Fibroblast of lung (primary cell): ENCODE measurements around the gene OLFM3. TPM values are rescaled to one million over a fixed set of nuclear protein-coding genes. Genes with fewer than 3 reads are reported as not detected.

Experiments
- DNase-seq, 2 donors: peaks; one replicate each; pipeline versions ENCODE4 v3.0.0 to v3.0.0-alpha.2; 2010; ENCODE audit warnings: low read depth in 2 of 2
- H2AFZ ChIP-seq: 2 replicates; pipeline ENCODE4 v1.5.1; 2012; ENCODE audit warnings: low read length, control low read depth, inconsistent platforms
- H3K27ac ChIP-seq: 2 replicates; pipeline ENCODE4 v1.5.1; 2011; ENCODE audit warnings: low read length, control low read depth; ENCODE audit not compliant: insufficient read depth
- H3K27me3 ChIP-seq: 2 replicates; pipeline ENCODE4 v1.5.1; 2011; ENCODE audit warnings: mild to moderate bottlenecking, low read length; ENCODE audit not compliant: control insufficient read depth, insufficient read depth
- H3K36me3 ChIP-seq: 2 replicates; pipeline ENCODE4 v1.5.1; 2011; ENCODE audit warnings: low read length; ENCODE audit not compliant: control insufficient read depth, insufficient read depth
- H3K4me1 ChIP-seq: 2 replicates; pipeline ENCODE4 v1.5.1; 2011; ENCODE audit warnings: low read length; ENCODE audit not compliant: control insufficient read depth, insufficient read depth; ENCODE audit errors: extremely low read depth
- H3K4me2 ChIP-seq: 2 replicates; pipeline ENCODE4 v1.5.1; 2011; ENCODE audit warnings: low read length, control low read depth; ENCODE audit not compliant: insufficient read depth; ENCODE audit errors: extremely low read depth
- H3K4me3 ChIP-seq, 4 experiments: fragments of 200-600 bp in 1 of 4; sonication (generic) in 1 of 4; replicated peaks in 1 of 4; 2 replicates each; pipeline ENCODE4 v1.5.1; 2011 to 2016; ENCODE audit warnings: low read length in 4 of 4, low read depth in 3 of 4, mild to moderate bottlenecking in 3 of 4, control low read depth in 2 of 4, inconsistent platforms in 1 of 4, mixed read lengths in 1 of 4; ENCODE audit not compliant: insufficient read depth in 1 of 4; ENCODE audit errors: control extremely low read depth in 1 of 4
- H3K79me2 ChIP-seq: 2 replicates; pipeline ENCODE4 v1.5.1; 2012; ENCODE audit warnings: mild to moderate bottlenecking, low read length, inconsistent platforms; ENCODE audit not compliant: control insufficient read depth, insufficient read depth
- H3K9ac ChIP-seq: 2 replicates; pipeline ENCODE4 v1.5.1; 2011; ENCODE audit warnings: mild to moderate bottlenecking, low read length, control low read depth; ENCODE audit not compliant: insufficient read depth
- H3K9me3 ChIP-seq: 2 replicates; pipeline ENCODE4 v1.5.1; 2012; ENCODE audit warnings: low read depth, low read length; ENCODE audit not compliant: control insufficient read depth, insufficient read depth
- H4K20me1 ChIP-seq: 2 replicates; pipeline ENCODE4 v1.5.1; 2011; ENCODE audit warnings: low read length; ENCODE audit not compliant: control insufficient read depth, insufficient read depth; ENCODE audit errors: extremely low read depth
- CTCF ChIP-seq, 2 donors: IDR thresholded peaks in 1 of 2; conservative IDR thresholded peaks in 1 of 2; 1 replicate in 1 of 2; 2 replicates in 1 of 2; pipeline ENCODE4 v1.5.1; 2011 to 2012; ENCODE audit warnings: low read length in 2 of 2, control low read depth in 1 of 2, inconsistent platforms in 1 of 2, low read depth in 1 of 2, mild to moderate bottlenecking in 1 of 2
- EZH2 ChIP-seq: IDR thresholded peaks from 2 replicates; pipeline ENCODE4 v1.5.1; 2012; ENCODE audit warnings: low read length, control low read depth, mild to moderate bottlenecking; ENCODE audit errors: missing control alignments
- polyA plus RNA-seq, 2 donors: library from polyadenylated mRNA; depleted of rRNA in 1 of 2; stranded (reverse) in 1 of 2; unstranded in 1 of 2; fragments of >200 nt; gene quantifications; 2 replicates each; pipeline ENCODE4 v1.2.1, GENCODE V29; 2011 to 2012; ENCODE audit warnings: missing spikeins in 1 of 2
- total RNA-seq: library from RNA; depleted of rRNA; stranded (reverse); fragments of >200 nt; gene quantifications from 2 replicates; pipeline ENCODE4 v1.2.1, GENCODE V29; 2014

The OLFM3 gene
- total and polyA plus RNA-seq, 2 donors (not counting 1 experiment from before 2014, with no cell fraction given) = not detected

DNA sequence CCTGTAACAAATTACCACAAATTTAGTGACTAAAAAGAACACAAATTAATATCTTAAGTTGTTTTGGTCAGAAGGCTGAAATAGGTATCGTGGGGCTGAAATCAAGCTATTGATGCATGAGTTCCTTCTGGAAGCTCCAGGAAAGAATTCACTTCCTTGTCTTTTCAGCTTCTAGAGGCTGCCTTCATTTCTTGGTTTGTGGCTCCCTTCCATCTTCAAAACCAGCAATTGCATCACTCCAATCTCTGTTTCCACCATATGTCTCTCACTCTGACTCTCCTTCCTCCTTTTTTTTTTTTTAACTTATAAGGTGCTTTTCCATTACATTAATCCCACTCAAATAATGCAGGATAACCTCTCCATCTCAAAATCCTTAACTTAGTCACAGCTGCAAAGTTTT lies 78.4 kb downstream of the OLFM3 start:
- no peak overlapping the region for H3K4me2 ChIP-seq
- H3K36me3 ChIP-seq = no peaks in the 10 kb centered on the region
- no peak overlapping the region for H3K4me3 ChIP-seq
- H3K4me1 ChIP-seq = no peaks in the 10 kb centered on the region
- no peak for DNase-seq
- no peaks in the 10 kb centered on the region for H4K20me1 ChIP-seq
- H3K27ac ChIP-seq = no peak overlapping the region
- no peaks in the 10 kb centered on the region for H3K9me3 ChIP-seq
- H3K79me2 ChIP-seq = no peaks in the 10 kb centered on the region
- no peak overlapping the region for H3K9ac ChIP-seq
- H3K27me3 ChIP-seq = no peaks in the 10 kb centered on the region
- no peak overlapping the region for H2AFZ ChIP-seq
- TF ChIP-seq EZH2 (no peak), CTCF (conservative IDR thresholded peaks at IDR 0.05 in 1 of 2, IDR thresholded peaks at IDR 0.05 in 1 of 2; ENCODE audit: low read depth in 1 of 2, low read length in 2 of 2) (no peak)

- Histone ChIP-seq H3K4me2 (no peak overlapping the region), H3K79me2 (no peaks in the 10 kb centered on the region), H2AFZ (no peak overlapping the region), H3K9me3 (no peaks in the 10 kb centered on the region), H3K4me1 (no peaks in the 10 kb centered on the region), H3K27ac (no peak overlapping the region), H3K27me3 (no peaks in the 10 kb centered on the region), H3K9ac (no peak overlapping the region), H3K4me3 (no peak overlapping the region), H3K36me3 (no peaks in the 10 kb centered on the region), H4K20me1 (no peaks in the 10 kb centered on the region)
- no peak for TF ChIP-seq EZH2
- no peak for TF ChIP-seq CTCF (conservative IDR thresholded peaks at IDR 0.05 in 1 of 2, IDR thresholded peaks at IDR 0.05 in 1 of 2; ENCODE audit: low read depth in 1 of 2, low read length in 2 of 2)
- no peak for DNase-seq
Measured at GRCh38 chr1:101915597-101915996, 81.1 kb downstream of the OLFM3 start.

DNA sequence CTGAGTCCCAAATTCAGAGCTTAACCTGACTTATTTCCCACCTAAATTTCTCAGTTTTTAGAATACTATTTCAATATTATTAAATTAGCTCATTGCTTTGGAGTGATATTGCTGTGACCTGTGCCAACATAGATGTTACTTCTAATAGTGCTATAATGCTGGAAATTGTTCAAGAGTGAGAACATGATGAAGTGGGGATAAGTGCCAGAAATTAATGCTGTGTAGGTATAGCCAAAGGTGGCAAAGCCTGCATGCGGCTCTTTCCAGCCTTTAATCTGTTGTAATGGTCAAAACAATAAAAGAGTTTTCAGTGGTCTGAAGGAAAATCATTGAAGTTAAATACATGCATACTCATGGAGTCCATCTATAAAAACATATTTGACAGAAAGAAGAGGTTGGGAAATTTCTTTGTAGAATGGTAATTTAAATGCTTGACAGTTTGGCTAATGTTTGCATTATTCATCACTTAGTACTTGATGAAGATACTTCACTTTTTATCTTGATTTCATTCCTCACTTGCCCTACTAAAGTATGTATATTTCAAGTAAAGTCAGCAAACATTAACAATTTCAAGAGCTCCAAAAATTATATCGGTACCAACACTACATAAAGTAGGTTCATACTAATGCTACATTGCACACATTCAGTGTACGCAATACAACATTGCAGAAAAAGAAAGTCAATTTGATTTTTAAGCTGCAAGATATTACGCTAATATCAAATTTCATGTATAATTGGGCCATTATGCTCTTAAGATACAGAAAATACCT lies 82.1 kb downstream of the OLFM3 start:
- Histone ChIP-seq H3K27ac (no peak overlapping the region), H3K36me3 (no peaks in the 10 kb centered on the region), H4K20me1 (no peaks in the 10 kb centered on the region), H3K4me3 (no peak overlapping the region), H2AFZ (no peak overlapping the region), H3K4me1 (no peaks in the 10 kb centered on the region), H3K9ac (no peak overlapping the region), H3K4me2 (no peak overlapping the region), H3K27me3 (no peaks in the 10 kb centered on the region), H3K79me2 (no peaks in the 10 kb centered on the region), H3K9me3 (no peaks in the 10 kb centered on the region)
- TF ChIP-seq CTCF (conservative IDR thresholded peaks at IDR 0.05 in 1 of 2, IDR thresholded peaks at IDR 0.05 in 1 of 2; ENCODE audit: low read depth in 1 of 2, low read length in 2 of 2) = no peak
- TF ChIP-seq EZH2 = no peak
- DNase-seq = no peak
